Neural progenitor cell (in vitro differentiated cells): ENCODE results near the gene TMEM25.

Source experiments
- EZH2 ChIP-seq: fragments of 200-600 bp; sonication (generic); IDR thresholded peaks from 2 replicates; pipeline ENCODE4 v1.6.1; 2017; ENCODE audit warnings: antibody characterized with exemption, mild to moderate bottlenecking, moderate library complexity
- TF ChIP-seq, protein P1 (sequence below): fragments of 200-600 bp; sonication (generic); IDR thresholded peaks from 2 replicates; pipeline ENCODE4 v1.5.1; 2017; ENCODE audit warnings: antibody characterized with exemption, mild to moderate bottlenecking

GRCh38 chr11:118530180-118530682 lies 761 bp upstream of the TMEM25 start:
- TF ChIP-seq, protein P1, sequence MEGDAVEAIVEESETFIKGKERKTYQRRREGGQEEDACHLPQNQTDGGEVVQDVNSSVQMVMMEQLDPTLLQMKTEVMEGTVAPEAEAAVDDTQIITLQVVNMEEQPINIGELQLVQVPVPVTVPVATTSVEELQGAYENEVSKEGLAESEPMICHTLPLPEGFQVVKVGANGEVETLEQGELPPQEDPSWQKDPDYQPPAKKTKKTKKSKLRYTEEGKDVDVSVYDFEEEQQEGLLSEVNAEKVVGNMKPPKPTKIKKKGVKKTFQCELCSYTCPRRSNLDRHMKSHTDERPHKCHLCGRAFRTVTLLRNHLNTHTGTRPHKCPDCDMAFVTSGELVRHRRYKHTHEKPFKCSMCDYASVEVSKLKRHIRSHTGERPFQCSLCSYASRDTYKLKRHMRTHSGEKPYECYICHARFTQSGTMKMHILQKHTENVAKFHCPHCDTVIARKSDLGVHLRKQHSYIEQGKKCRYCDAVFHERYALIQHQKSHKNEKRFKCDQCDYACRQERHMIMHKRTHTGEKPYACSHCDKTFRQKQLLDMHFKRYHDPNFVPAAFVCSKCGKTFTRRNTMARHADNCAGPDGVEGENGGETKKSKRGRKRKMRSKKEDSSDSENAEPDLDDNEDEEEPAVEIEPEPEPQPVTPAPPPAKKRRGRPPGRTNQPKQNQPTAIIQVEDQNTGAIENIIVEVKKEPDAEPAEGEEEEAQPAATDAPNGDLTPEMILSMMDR: no peak
- no peak for TF ChIP-seq EZH2
